Measurements from ENCODE around the gene AUTS2. TPM values are rescaled to one million over a fixed set of nuclear protein-coding genes. Genes with fewer than 3 reads are reported as not detected.

AUTS2 gene
- total RNA-seq, 1 donor from 2014 or later = 94.1 TPM

DNA sequence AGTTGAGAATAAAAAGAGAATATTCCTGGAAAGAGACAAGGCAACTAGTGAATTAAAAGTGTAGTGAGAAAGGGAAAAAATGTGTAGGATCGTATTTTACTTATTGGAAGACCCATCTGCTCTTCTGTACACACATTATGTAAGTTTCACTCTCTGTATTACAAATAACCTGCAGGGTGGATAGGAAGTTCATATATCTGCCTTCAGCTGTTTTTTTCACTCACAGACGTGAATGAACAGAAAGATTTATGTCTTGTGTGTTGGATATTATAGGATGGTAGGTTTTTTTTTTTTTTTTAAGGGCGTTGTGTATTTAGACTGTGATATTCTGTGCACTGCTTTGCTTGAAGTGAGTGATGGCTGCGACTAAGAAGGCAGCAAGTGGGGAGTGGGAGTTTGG lies 266.5 kb downstream of the AUTS2 start:
- peaks cover 47% of the 10 kb centered on the region for H3K4me1 Mint-ChIP-seq (ENCODE audit: unreplicated experiment)
- no peak overlapping the region for H3K4me3 Mint-ChIP-seq
- no peak overlapping the region for H3K27ac Mint-ChIP-seq
- DNase-seq (ENCODE audit: extremely low spot score, unreplicated experiment) = no peak
- no peaks in the 10 kb centered on the region for H3K27me3 Mint-ChIP-seq
- no peaks in the 10 kb centered on the region for H3K36me3 Mint-ChIP-seq
- TF ChIP-seq, protein P1, sequence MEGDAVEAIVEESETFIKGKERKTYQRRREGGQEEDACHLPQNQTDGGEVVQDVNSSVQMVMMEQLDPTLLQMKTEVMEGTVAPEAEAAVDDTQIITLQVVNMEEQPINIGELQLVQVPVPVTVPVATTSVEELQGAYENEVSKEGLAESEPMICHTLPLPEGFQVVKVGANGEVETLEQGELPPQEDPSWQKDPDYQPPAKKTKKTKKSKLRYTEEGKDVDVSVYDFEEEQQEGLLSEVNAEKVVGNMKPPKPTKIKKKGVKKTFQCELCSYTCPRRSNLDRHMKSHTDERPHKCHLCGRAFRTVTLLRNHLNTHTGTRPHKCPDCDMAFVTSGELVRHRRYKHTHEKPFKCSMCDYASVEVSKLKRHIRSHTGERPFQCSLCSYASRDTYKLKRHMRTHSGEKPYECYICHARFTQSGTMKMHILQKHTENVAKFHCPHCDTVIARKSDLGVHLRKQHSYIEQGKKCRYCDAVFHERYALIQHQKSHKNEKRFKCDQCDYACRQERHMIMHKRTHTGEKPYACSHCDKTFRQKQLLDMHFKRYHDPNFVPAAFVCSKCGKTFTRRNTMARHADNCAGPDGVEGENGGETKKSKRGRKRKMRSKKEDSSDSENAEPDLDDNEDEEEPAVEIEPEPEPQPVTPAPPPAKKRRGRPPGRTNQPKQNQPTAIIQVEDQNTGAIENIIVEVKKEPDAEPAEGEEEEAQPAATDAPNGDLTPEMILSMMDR (conservative IDR thresholded peaks at IDR 0.05) = no peak
- H3K9me3 Mint-ChIP-seq = no peaks in the 10 kb centered on the region

DNA sequence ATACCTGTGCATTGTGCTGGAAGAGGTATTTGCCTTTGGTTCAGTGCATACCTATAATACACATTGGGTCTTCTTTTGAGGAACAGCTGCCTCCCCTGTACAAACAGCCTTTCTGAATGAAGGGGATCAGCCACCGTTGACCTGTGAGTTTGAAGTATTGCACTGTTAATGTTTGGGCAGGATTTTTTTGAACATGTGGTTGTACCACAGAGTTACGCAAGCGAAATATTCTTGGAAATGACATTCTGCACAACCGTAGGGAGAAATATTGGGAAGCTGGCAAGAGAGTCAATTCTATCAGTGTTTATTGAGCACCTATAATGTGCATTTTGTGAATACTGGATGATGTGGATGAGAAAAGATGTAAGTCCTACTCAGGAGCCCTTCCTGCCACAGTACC lies 270.6 kb downstream of the AUTS2 start:
- Mint-ChIP-seq H3K4me1 (ENCODE audit: unreplicated experiment) (peaks cover 49% of the 10 kb centered on the region), H3K9me3 (no peaks in the 10 kb centered on the region), H3K27me3 (no peaks in the 10 kb centered on the region), H3K27ac (no peak overlapping the region), H3K36me3 (no peaks in the 10 kb centered on the region), H3K4me3 (no peak overlapping the region)
- TF ChIP-seq, protein P1 (conservative IDR thresholded peaks at IDR 0.05) = no peak
- no peak for DNase-seq (ENCODE audit: extremely low spot score, unreplicated experiment)

DNA sequence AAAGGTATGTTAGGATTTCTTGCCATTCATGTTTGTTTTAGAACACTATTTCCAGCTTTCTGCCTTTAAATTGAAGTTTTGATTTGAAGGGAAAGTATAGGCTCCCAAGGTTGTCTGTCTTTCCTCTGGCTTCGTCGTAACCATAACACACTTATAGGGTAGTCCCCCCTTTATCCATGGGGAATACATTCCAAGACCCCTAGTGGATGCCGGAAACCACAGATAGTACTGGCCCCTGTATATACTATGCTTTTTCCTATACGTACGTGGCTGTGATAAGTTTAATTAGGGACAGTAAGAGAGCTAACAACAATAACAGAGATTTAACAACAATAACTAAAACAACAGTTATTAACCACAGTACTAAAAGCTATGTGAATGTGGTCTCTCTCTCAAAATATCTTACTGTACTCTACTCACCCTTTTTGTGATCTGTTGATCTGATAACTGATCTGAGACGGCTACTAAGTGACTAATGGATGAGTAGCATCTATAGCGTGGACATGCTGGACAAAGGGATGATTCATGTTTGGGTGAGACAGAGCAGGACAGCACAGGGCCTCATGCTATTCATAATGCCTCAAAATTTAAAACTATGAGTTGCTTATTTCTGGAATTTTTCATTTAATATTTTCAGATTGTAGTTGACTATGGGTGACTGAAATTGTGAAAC lies 273.1 kb downstream of the AUTS2 start:
- peaks cover 34% of the 10 kb centered on the region for H3K4me1 Mint-ChIP-seq (ENCODE audit: unreplicated experiment)
- TF ChIP-seq, protein P1 (conservative IDR thresholded peaks at IDR 0.05) = peak; percentile 31
- H3K27me3 Mint-ChIP-seq = no peaks in the 10 kb centered on the region
- H3K27ac Mint-ChIP-seq = peak overlapping the region; percentile 16
- DNase-seq (ENCODE audit: extremely low spot score, unreplicated experiment) = no peak
- H3K4me3 Mint-ChIP-seq = peak overlapping the region; percentile 21
- H3K9me3 Mint-ChIP-seq = peaks cover 4% of the 10 kb centered on the region
- H3K36me3 Mint-ChIP-seq = peaks cover 3% of the 10 kb centered on the region

DNA sequence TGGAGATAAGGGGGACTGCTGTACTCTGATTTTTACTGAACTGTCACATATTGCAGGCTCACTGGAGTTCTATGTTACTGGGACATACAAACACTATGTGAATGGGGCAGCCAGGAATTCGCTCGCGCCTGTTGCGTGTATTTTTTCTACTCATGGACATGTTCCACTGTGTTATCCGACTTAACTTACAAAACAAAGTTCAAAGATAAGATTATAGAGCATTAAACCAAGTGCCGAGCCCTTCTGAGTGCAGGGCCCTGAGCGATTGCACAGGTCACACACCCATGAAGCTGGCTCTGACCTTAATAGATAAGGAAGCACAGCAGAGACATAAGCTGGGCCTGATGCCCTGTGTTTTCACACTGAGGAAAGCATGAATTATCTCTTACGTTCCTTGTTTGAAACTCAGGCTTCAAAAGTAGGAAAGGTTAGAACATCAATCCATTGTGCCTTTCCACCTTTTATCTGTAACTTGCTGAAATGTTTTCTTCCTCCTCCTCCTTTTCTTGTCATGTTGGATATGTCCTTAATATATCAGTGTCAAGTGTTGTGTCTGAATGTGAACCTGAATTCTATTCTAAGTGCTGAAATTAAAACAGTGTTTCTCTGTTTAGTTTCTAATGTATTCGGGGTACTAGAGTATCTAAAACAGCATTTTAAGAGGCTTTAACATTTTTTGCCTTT lies 273.8 kb downstream of the AUTS2 start:
- Mint-ChIP-seq H3K4me3 (peak overlapping the region; percentile 21), H3K4me1 (ENCODE audit: unreplicated experiment) (peaks cover 34% of the 10 kb centered on the region)
- DNase-seq (ENCODE audit: extremely low spot score, unreplicated experiment) = no peak

DNA sequence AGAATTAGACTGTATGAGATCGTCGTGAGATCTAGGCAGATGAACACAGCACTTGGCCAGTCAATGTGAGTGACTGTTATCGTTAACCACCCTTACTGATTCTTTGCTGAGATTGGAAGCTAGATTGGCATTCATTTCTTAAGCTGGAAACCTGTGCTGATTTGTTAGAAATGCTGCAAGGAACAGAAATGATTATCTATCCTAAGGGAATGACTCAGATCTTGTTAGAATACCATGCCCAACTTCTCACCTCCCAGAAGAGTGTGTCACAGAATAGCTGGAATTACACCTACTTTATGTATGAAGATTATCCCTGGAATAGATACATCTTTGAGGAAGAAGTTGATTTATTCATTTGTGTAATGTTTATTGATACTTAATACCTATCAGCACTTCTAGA lies 275.2 kb downstream of the AUTS2 start:
- no peak overlapping the region for H3K27ac Mint-ChIP-seq
- peaks cover 3% of the 10 kb centered on the region for H3K36me3 Mint-ChIP-seq
- peaks cover 3% of the 10 kb centered on the region for H3K27me3 Mint-ChIP-seq
- H3K9me3 Mint-ChIP-seq = peaks cover 4% of the 10 kb centered on the region
- TF ChIP-seq, protein P1 (conservative IDR thresholded peaks at IDR 0.05) = no peak
- DNase-seq (ENCODE audit: extremely low spot score, unreplicated experiment) = no peak
- no peak overlapping the region for H3K4me3 Mint-ChIP-seq
- peaks cover 39% of the 10 kb centered on the region for H3K4me1 Mint-ChIP-seq (ENCODE audit: unreplicated experiment)

More for the DNA sequence above, 273.8 kb downstream of the AUTS2 start:
- Mint-ChIP-seq H3K36me3 (peaks cover 3% of the 10 kb centered on the region), H3K27me3 (no peaks in the 10 kb centered on the region), H3K9me3 (peaks cover 4% of the 10 kb centered on the region), H3K27ac (peak overlapping the region; percentile 16)
- TF ChIP-seq, protein P1 (conservative IDR thresholded peaks at IDR 0.05) = no peak
